Activated naive CD8-positive, alpha-beta T cell treated with anti-CD3 and anti-CD28 coated beads, Interleukin-2, amount 50 U/mL, for 24 hours (primary cell): Measurements from ENCODE around the gene RFPL2.
A peak's percentile ranks its signal among the peaks of the same experiment; 100 is the strongest.
"Not testable (repeated sequence)": the region's sequence is repeated elsewhere in the genome, so short reads cannot be mapped to it uniquely, and the experiment has no call there.

Experiments used
- ATAC-seq: fragments of 150-1000 bp; cut with Tn5 transposase; one replicate; pipeline ENCODE4 v1.10.0; 2021
- DNase-seq: peaks from one replicate; pipeline ENCODE4 v3.0.0; 2021
- H3K27ac Mint-ChIP-seq: one replicate; pipeline ENCODE4 v1.8.0; 2021; ENCODE audit warnings: mild to moderate bottlenecking, mixed read lengths
- H3K27me3 Mint-ChIP-seq: one replicate; pipeline ENCODE4 v1.8.0; 2021; ENCODE audit warnings: mixed read lengths
- H3K36me3 Mint-ChIP-seq: one replicate; pipeline ENCODE4 v1.8.0; 2021; ENCODE audit warnings: low read depth, mixed read lengths
- H3K4me1 Mint-ChIP-seq: one replicate; pipeline ENCODE4 v1.8.0; 2021; ENCODE audit warnings: mixed read lengths
- H3K4me3 Mint-ChIP-seq: one replicate; pipeline ENCODE4 v1.8.0; 2021; ENCODE audit warnings: mild to moderate bottlenecking, moderate library complexity, mixed read lengths
- H3K9me3 Mint-ChIP-seq: one replicate; pipeline ENCODE4 v1.8.0; 2021; ENCODE audit warnings: mixed read lengths

Gene RFPL2

GRCh38 chr22:32199341-32199740, 5.5 kb downstream of the RFPL2 start:
- no peak overlapping the region for H3K4me3 Mint-ChIP-seq
- no peaks in the 10 kb centered on the region for H3K9me3 Mint-ChIP-seq
- ATAC-seq = no peak
- H3K27ac Mint-ChIP-seq = no peak overlapping the region
- H3K27me3 Mint-ChIP-seq = peaks cover 13% of the 10 kb centered on the region
- no peaks in the 10 kb centered on the region for H3K36me3 Mint-ChIP-seq
- H3K4me1 Mint-ChIP-seq = peaks cover 8% of the 10 kb centered on the region
- DNase-seq = no peak

GRCh38 chr22:32197553-32198226, 7.2 kb downstream of the RFPL2 start:
- not testable (repeated sequence) for H3K4me1 Mint-ChIP-seq, ATAC-seq, DNase-seq, H3K27me3 Mint-ChIP-seq, H3K4me3 Mint-ChIP-seq, H3K9me3 Mint-ChIP-seq, H3K36me3 Mint-ChIP-seq, H3K27ac Mint-ChIP-seq

- not testable (repeated sequence) for H3K4me1 Mint-ChIP-seq, H3K27ac Mint-ChIP-seq, H3K27me3 Mint-ChIP-seq, H3K9me3 Mint-ChIP-seq, DNase-seq, H3K4me3 Mint-ChIP-seq, H3K36me3 Mint-ChIP-seq, ATAC-seq
Observed at GRCh38 chr22:32195900-32196299, 9.0 kb downstream of the RFPL2 start.

- peaks cover 11% of the 10 kb centered on the region for H3K27me3 Mint-ChIP-seq
- not testable (repeated sequence) for ATAC-seq, H3K27ac Mint-ChIP-seq, H3K4me1 Mint-ChIP-seq, H3K4me3 Mint-ChIP-seq, DNase-seq, H3K9me3 Mint-ChIP-seq, H3K36me3 Mint-ChIP-seq
Observed at GRCh38 chr22:32193346-32193745, 11.5 kb downstream of the RFPL2 start.

GRCh38 chr22:32191021-32191420, 13.9 kb downstream of the RFPL2 start:
- peaks cover 11% of the 10 kb centered on the region for H3K27me3 Mint-ChIP-seq
- not testable (repeated sequence) for H3K27ac Mint-ChIP-seq, H3K4me1 Mint-ChIP-seq, DNase-seq, H3K9me3 Mint-ChIP-seq, ATAC-seq, H3K4me3 Mint-ChIP-seq, H3K36me3 Mint-ChIP-seq

- Mint-ChIP-seq H3K4me3 (no peak overlapping the region), H3K36me3 (no peaks in the 10 kb centered on the region), H3K27me3 (peaks cover 9% of the 10 kb centered on the region), H3K27ac (no peak overlapping the region), H3K4me1 (no peaks in the 10 kb centered on the region), H3K9me3 (no peaks in the 10 kb centered on the region)
- no peak for DNase-seq
- ATAC-seq = no peak
Observed at GRCh38 chr22:32185821-32186220, 19.1 kb downstream of the RFPL2 start.

GRCh38 chr22:32183625-32184024, 21.2 kb downstream of the RFPL2 start:
- no peak for ATAC-seq
- Mint-ChIP-seq H3K27me3 (peaks cover 4% of the 10 kb centered on the region), H3K4me3 (no peak overlapping the region), H3K9me3 (no peaks in the 10 kb centered on the region), H3K4me1 (no peaks in the 10 kb centered on the region), H3K36me3 (no peaks in the 10 kb centered on the region), H3K27ac (no peak overlapping the region)
- DNase-seq = no peak

- DNase-seq (no peak), ATAC-seq (no peak)
- Mint-ChIP-seq H3K27me3 (peaks cover 22% of the 10 kb centered on the region), H3K4me1 (no peaks in the 10 kb centered on the region), H3K27ac (no peak overlapping the region), H3K4me3 (no peak overlapping the region), H3K9me3 (no peaks in the 10 kb centered on the region), H3K36me3 (no peaks in the 10 kb centered on the region)
Observed at GRCh38 chr22:32181043-32181442, 23.8 kb downstream of the RFPL2 start.

GRCh38 chr22:32177221-32177765, 27.6 kb downstream of the RFPL2 start:
- H3K27ac Mint-ChIP-seq = no peak overlapping the region
- no peaks in the 10 kb centered on the region for H3K9me3 Mint-ChIP-seq
- H3K4me3 Mint-ChIP-seq = no peak overlapping the region
- DNase-seq = no peak
- peaks cover 31% of the 10 kb centered on the region for H3K27me3 Mint-ChIP-seq
- ATAC-seq = no peak
- no peaks in the 10 kb centered on the region for H3K36me3 Mint-ChIP-seq
- no peaks in the 10 kb centered on the region for H3K4me1 Mint-ChIP-seq

- Mint-ChIP-seq H3K4me1 (no peaks in the 10 kb centered on the region), H3K27me3 (peaks cover 31% of the 10 kb centered on the region), H3K4me3 (no peak overlapping the region), H3K9me3 (no peaks in the 10 kb centered on the region), H3K36me3 (no peaks in the 10 kb centered on the region), H3K27ac (no peak overlapping the region)
- peak; percentile 33 for ATAC-seq
- no peak for DNase-seq
Observed at GRCh38 chr22:32175683-32176644, 28.9 kb downstream of the RFPL2 start.

GRCh38 chr22:32175115-32175514, 29.8 kb downstream of the RFPL2 start:
- Mint-ChIP-seq H3K36me3 (no peaks in the 10 kb centered on the region), H3K9me3 (no peaks in the 10 kb centered on the region), H3K27me3 (peaks cover 31% of the 10 kb centered on the region), H3K4me1 (no peaks in the 10 kb centered on the region), H3K4me3 (no peak overlapping the region), H3K27ac (no peak overlapping the region)
- no peak for DNase-seq
- no peak for ATAC-seq

GRCh38 chr22:32165681-32166080, 39.2 kb downstream of the RFPL2 start:
- Mint-ChIP-seq H3K4me3 (no peak overlapping the region), H3K36me3 (no peaks in the 10 kb centered on the region), H3K9me3 (no peaks in the 10 kb centered on the region), H3K4me1 (no peaks in the 10 kb centered on the region), H3K27ac (no peak overlapping the region), H3K27me3 (peaks cover 13% of the 10 kb centered on the region)
- ATAC-seq (no peak), DNase-seq (no peak)

GRCh38 chr22:32164075-32164860, 40.6 kb downstream of the RFPL2 start:
- H3K27ac Mint-ChIP-seq = no peak overlapping the region
- no peaks in the 10 kb centered on the region for H3K36me3 Mint-ChIP-seq

GRCh38 chr22:32160411-32160810, 44.5 kb downstream of the RFPL2 start:
- not testable (repeated sequence) for H3K4me3 Mint-ChIP-seq, ATAC-seq, H3K36me3 Mint-ChIP-seq, DNase-seq, H3K4me1 Mint-ChIP-seq, H3K9me3 Mint-ChIP-seq, H3K27ac Mint-ChIP-seq
- H3K27me3 Mint-ChIP-seq = peaks cover 10% of the 10 kb centered on the region

More at GRCh38 chr22:32164075-32164860, 40.6 kb downstream of the RFPL2 start:
- Mint-ChIP-seq H3K9me3 (no peaks in the 10 kb centered on the region), H3K27me3 (peaks cover 13% of the 10 kb centered on the region), H3K4me3 (no peak overlapping the region), H3K4me1 (no peaks in the 10 kb centered on the region)
- DNase-seq (no peak), ATAC-seq (no peak)
